Measurements from ENCODE around the gene MCF2L2. TPM values are rescaled to one million over a fixed set of nuclear protein-coding genes. Genes with fewer than 3 reads are reported as not detected.
"Not testable (repeated sequence)": the region's sequence is repeated elsewhere in the genome, so short reads cannot be mapped to it uniquely, and the experiment has no call there.

The MCF2L2 gene
- polyA plus RNA-seq, 1 donor = 2.4 TPM

- not testable (repeated sequence) for H3K4me1 ChIP-seq (ENCODE audit: control insufficient read depth, insufficient read depth, low read length); DNase-seq; H3K36me3 ChIP-seq (ENCODE audit: control insufficient read depth, insufficient read depth, low read length); H3K27me3 ChIP-seq (ENCODE audit: control insufficient read depth, insufficient read depth, low read length); H3K9me3 ChIP-seq (ENCODE audit: control insufficient read depth, low read depth, low read length); H3K27ac ChIP-seq (ENCODE audit: low read length); H3K4me3 ChIP-seq (ENCODE audit: low read length)
- 100% methylated on average over 1 of the region's 13 CpGs for WGBS (ENCODE audit: insufficient coverage, low lambda C conversion rate)
These were observed 37.3 kb upstream of the MCF2L2 start for GRCh38 chr3:183465710-183466109.

- Histone ChIP-seq H3K9me3 (ENCODE audit: control insufficient read depth, low read depth, low read length) (no peaks in the 10 kb centered on the region), H3K27me3 (ENCODE audit: control insufficient read depth, insufficient read depth, low read length) (no peaks in the 10 kb centered on the region), H3K4me1 (ENCODE audit: control insufficient read depth, insufficient read depth, low read length) (peaks cover 3% of the 10 kb centered on the region), H3K36me3 (ENCODE audit: control insufficient read depth, insufficient read depth, low read length) (no peaks in the 10 kb centered on the region), H3K4me3 (ENCODE audit: low read length) (no peak overlapping the region), H3K27ac (ENCODE audit: low read length) (no peak overlapping the region)
- DNase-seq = peak in 1 of 2 donors; percentile 61
- no CpG with 5 or more reads among the region's 2 CpGs for WGBS (ENCODE audit: insufficient coverage, low lambda C conversion rate)
These were observed 36.1 kb upstream of the MCF2L2 start for GRCh38 chr3:183464480-183464879.

GRCh38 chr3:183460081-183461055 lies 31.9 kb upstream of the MCF2L2 start:
- Histone ChIP-seq H3K9me3 (ENCODE audit: control insufficient read depth, low read depth, low read length) (no peaks in the 10 kb centered on the region), H3K4me3 (ENCODE audit: low read length) (no peak overlapping the region), H3K36me3 (ENCODE audit: control insufficient read depth, insufficient read depth, low read length) (no peaks in the 10 kb centered on the region), H3K4me1 (ENCODE audit: control insufficient read depth, insufficient read depth, low read length) (no peaks in the 10 kb centered on the region), H3K27me3 (ENCODE audit: control insufficient read depth, insufficient read depth, low read length) (no peaks in the 10 kb centered on the region), H3K27ac (ENCODE audit: low read length) (no peak overlapping the region)
- WGBS (ENCODE audit: insufficient coverage, low lambda C conversion rate) = 93% methylated on average over 2 of the region's 7 CpGs
- no peak for DNase-seq

DNA sequence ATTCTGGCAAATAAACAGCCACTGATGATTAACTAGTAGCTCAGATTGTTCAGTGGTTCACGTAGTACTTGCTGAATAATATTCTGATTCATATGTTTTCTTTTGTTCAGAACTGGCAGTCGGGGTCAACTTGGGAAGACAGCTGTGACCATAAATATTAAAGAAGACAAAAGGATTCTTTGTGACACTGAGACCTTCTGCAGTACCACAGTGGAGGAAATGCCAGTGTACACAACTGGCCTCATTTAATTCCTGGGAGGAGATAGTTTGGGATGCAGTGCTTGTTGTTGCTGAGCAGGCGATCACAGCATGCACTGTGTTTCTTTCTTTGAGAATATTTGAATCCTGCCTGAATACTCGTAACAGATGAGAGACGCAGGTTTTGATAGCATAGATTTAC lies 26.7 kb upstream of the MCF2L2 start:
- Histone ChIP-seq H3K4me3 (ENCODE audit: low read length) (no peak overlapping the region), H3K27ac (ENCODE audit: low read length) (no peak overlapping the region), H3K4me1 (ENCODE audit: control insufficient read depth, insufficient read depth, low read length) (no peaks in the 10 kb centered on the region), H3K36me3 (ENCODE audit: control insufficient read depth, insufficient read depth, low read length) (peaks cover 17% of the 10 kb centered on the region), H3K9me3 (ENCODE audit: control insufficient read depth, low read depth, low read length) (no peaks in the 10 kb centered on the region), H3K27me3 (ENCODE audit: control insufficient read depth, insufficient read depth, low read length) (no peaks in the 10 kb centered on the region)
- WGBS (ENCODE audit: insufficient coverage, low lambda C conversion rate) = 100% methylated on average over 2 of the region's 5 CpGs
- DNase-seq = no peak

- Histone ChIP-seq H3K4me3 (ENCODE audit: low read length) (no peak overlapping the region), H3K27ac (ENCODE audit: low read length) (no peak overlapping the region), H3K27me3 (ENCODE audit: control insufficient read depth, insufficient read depth, low read length) (no peaks in the 10 kb centered on the region), H3K36me3 (ENCODE audit: control insufficient read depth, insufficient read depth, low read length) (peaks cover 17% of the 10 kb centered on the region), H3K9me3 (ENCODE audit: control insufficient read depth, low read depth, low read length) (no peaks in the 10 kb centered on the region), H3K4me1 (ENCODE audit: control insufficient read depth, insufficient read depth, low read length) (peaks cover 6% of the 10 kb centered on the region)
- 100% methylated on average over 1 of the region's 4 CpGs for WGBS (ENCODE audit: insufficient coverage, low lambda C conversion rate)
- no peak for DNase-seq
These were observed 25.6 kb upstream of the MCF2L2 start for GRCh38 chr3:183454064-183454463.

DNA sequence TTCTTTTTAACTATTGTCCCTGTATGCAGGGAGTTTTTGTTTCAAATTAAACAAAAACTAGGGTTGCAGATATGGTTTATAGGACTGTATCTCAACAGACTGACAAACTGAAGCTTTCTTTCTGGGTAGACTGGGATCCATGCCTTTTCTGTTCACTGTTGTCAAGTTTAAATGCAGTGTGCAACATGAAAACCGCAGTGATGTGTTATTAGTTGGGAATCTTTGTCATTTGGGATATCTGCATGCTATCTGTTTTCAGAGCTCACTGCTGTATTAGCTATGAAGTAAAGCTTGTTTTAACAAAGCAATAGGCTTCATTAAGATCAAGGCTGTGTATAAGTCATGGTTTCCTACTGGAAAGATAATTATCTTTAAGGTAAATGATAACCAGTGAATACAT lies 21.4 kb upstream of the MCF2L2 start:
- Histone ChIP-seq H3K27me3 (ENCODE audit: control insufficient read depth, insufficient read depth, low read length) (no peaks in the 10 kb centered on the region), H3K4me1 (ENCODE audit: control insufficient read depth, insufficient read depth, low read length) (peaks cover 11% of the 10 kb centered on the region), H3K9me3 (ENCODE audit: control insufficient read depth, low read depth, low read length) (no peaks in the 10 kb centered on the region), H3K4me3 (ENCODE audit: low read length) (no peak overlapping the region), H3K36me3 (ENCODE audit: control insufficient read depth, insufficient read depth, low read length) (peaks cover 17% of the 10 kb centered on the region), H3K27ac (ENCODE audit: low read length) (no peak overlapping the region)
- no CpG with 5 or more reads among the region's 1 CpG for WGBS (ENCODE audit: insufficient coverage, low lambda C conversion rate)
- DNase-seq = no peak

GRCh38 chr3:183449391-183449790 lies 21.0 kb upstream of the MCF2L2 start:
- no CpG with 5 or more reads among the region's 4 CpGs for WGBS (ENCODE audit: insufficient coverage, low lambda C conversion rate)
- peaks cover 17% of the 10 kb centered on the region for H3K36me3 ChIP-seq (ENCODE audit: control insufficient read depth, insufficient read depth, low read length)
- no peaks in the 10 kb centered on the region for H3K27me3 ChIP-seq (ENCODE audit: control insufficient read depth, insufficient read depth, low read length)
- no peaks in the 10 kb centered on the region for H3K9me3 ChIP-seq (ENCODE audit: control insufficient read depth, low read depth, low read length)
- peak in 1 of 2 donors; percentile 16 for DNase-seq
- peaks cover 11% of the 10 kb centered on the region for H3K4me1 ChIP-seq (ENCODE audit: control insufficient read depth, insufficient read depth, low read length)
- no peak overlapping the region for H3K27ac ChIP-seq (ENCODE audit: low read length)
- H3K4me3 ChIP-seq (ENCODE audit: low read length) = no peak overlapping the region

DNA sequence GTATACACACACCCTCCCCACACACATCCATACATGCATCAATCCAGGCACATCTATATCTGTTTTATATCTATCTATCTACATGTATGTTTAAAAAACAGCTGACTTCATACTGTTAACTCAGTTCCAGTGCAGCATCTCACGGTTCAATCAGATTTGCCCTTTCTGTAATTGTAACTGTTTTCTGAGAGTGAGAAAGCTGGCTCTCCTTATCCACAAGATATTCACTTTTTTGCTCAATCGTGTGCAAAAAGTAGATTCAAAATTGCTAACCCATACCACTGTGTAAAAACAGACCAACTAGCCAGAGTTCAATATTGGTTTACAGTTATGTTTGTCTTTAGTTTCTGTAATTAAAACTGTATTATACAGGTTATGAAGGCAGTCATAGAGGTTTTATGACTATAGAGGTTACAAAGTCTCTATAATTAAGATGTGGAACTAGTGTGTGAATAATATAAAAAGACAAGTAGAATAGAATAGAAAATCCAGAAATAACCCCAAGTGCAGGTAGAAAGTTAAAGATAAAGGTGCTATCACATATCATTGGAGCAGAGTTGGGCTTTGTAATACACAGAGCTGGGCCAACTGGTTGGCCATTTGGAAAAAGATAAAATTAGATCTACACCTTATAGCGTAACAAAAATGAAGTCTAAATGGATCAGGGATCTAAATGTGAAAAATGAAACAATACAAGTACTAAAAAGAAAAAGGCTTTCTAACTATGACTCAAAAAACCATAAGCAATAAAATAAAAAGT lies 20.1 kb upstream of the MCF2L2 start:
- peaks cover 10% of the 10 kb centered on the region for H3K36me3 ChIP-seq (ENCODE audit: control insufficient read depth, insufficient read depth, low read length)
- no peaks in the 10 kb centered on the region for H3K9me3 ChIP-seq (ENCODE audit: control insufficient read depth, low read depth, low read length)
- H3K27me3 ChIP-seq (ENCODE audit: control insufficient read depth, insufficient read depth, low read length) = no peaks in the 10 kb centered on the region
- H3K4me1 ChIP-seq (ENCODE audit: control insufficient read depth, insufficient read depth, low read length) = peaks cover 11% of the 10 kb centered on the region
- WGBS (ENCODE audit: insufficient coverage, low lambda C conversion rate) = 61% methylated on average over 3 of the region's 3 CpGs
- no peak overlapping the region for H3K27ac ChIP-seq (ENCODE audit: low read length)
- H3K4me3 ChIP-seq (ENCODE audit: low read length) = peak overlapping the region; percentile 84
- DNase-seq = no peak

DNA sequence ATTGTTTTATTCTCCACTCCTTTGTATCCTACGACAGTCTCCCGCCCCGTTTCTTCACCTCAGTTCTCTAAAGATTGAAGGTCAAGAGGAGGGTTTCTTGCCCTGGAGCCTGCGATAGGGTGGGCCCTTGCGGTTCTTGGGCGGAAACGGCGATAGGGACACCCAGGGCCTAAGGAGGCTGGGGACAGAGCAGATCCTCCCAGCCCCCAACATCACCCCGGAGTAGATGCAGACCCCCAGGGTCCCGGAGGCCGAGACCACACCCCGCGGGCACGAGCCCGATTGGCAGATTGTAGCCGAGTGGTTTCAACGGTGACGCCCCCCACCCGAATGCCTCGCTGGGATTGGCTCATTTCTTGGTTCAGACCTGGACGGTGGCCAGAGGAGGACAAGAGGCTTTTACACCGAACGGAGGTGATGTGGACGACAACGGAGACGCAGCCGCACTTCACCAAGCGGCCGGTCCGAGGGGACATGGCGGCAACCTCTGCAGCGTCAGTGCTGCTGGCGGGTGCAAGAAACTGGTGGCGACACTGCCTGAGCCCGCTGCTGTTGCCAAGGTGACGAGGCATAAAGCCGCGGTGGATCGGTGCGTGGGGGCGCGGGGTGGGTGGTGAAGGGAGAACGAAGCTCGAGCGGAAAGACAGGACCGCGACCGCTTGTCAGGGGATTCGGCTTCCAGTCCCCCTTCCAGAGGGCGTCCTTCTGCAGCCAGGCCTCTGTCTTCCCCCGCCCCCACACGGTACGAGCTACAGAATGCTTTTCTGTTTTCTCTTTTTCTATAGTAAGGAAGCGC lies 19.0 kb upstream of the MCF2L2 start:
- Histone ChIP-seq H3K36me3 (ENCODE audit: control insufficient read depth, insufficient read depth, low read length) (peaks cover 3% of the 10 kb centered on the region), H3K27ac (ENCODE audit: low read length) (peak overlapping the region; percentile 96), H3K4me3 (ENCODE audit: low read length) (peak overlapping the region; percentile 84), H3K4me1 (ENCODE audit: control insufficient read depth, insufficient read depth, low read length) (peaks cover 11% of the 10 kb centered on the region), H3K9me3 (ENCODE audit: control insufficient read depth, low read depth, low read length) (peaks cover 3% of the 10 kb centered on the region), H3K27me3 (ENCODE audit: control insufficient read depth, insufficient read depth, low read length) (no peaks in the 10 kb centered on the region)
- peak; percentile 92 to 97 for DNase-seq
- WGBS (ENCODE audit: insufficient coverage, low lambda C conversion rate) = no CpG with 5 or more reads among the region's 54 CpGs

GRCh38 chr3:183446838-183447205 lies 18.4 kb upstream of the MCF2L2 start:
- peak overlapping the region; percentile 96 for H3K27ac ChIP-seq (ENCODE audit: low read length)
- H3K9me3 ChIP-seq (ENCODE audit: control insufficient read depth, low read depth, low read length) = peaks cover 6% of the 10 kb centered on the region
- peak overlapping the region; percentile 84 for H3K4me3 ChIP-seq (ENCODE audit: low read length)
- H3K27me3 ChIP-seq (ENCODE audit: control insufficient read depth, insufficient read depth, low read length) = no peaks in the 10 kb centered on the region
- whole genome bisulfite sequencing (ENCODE audit: insufficient coverage, low lambda C conversion rate) = 90% methylated on average over 2 of the region's 2 CpGs
- no peaks in the 10 kb centered on the region for H3K36me3 ChIP-seq (ENCODE audit: control insufficient read depth, insufficient read depth, low read length)
- no peak for DNase-seq
- H3K4me1 ChIP-seq (ENCODE audit: control insufficient read depth, insufficient read depth, low read length) = peaks cover 11% of the 10 kb centered on the region
